Measurements from ENCODE around the gene RIMBP2.

The RIMBP2 gene

GRCh38 chr12:130628304-130628703, 87.8 kb downstream of the RIMBP2 start:
- DNase-seq (ENCODE audit: low read depth) = no peak

- no peak for DNase-seq (ENCODE audit: low read depth)
Measured at GRCh38 chr12:130627175-130627574, 88.9 kb downstream of the RIMBP2 start.

- no peak for DNase-seq (ENCODE audit: low read depth)
Measured at GRCh38 chr12:130626601-130627000, 89.5 kb downstream of the RIMBP2 start.

GRCh38 chr12:130625201-130625600, 90.9 kb downstream of the RIMBP2 start:
- DNase-seq (ENCODE audit: low read depth) = no peak

GRCh38 chr12:130622803-130623202, 93.3 kb downstream of the RIMBP2 start:
- DNase-seq (ENCODE audit: low read depth) = no peak

- no peak for DNase-seq (ENCODE audit: low read depth)
Measured at GRCh38 chr12:130621696-130622298, 94.3 kb downstream of the RIMBP2 start.

GRCh38 chr12:130620756-130621155, 95.3 kb downstream of the RIMBP2 start:
- no peak for DNase-seq (ENCODE audit: low read depth)

GRCh38 chr12:130620281-130620680, 95.8 kb downstream of the RIMBP2 start:
- DNase-seq (ENCODE audit: low read depth) = no peak

GRCh38 chr12:130619385-130620001, 96.6 kb downstream of the RIMBP2 start:
- no peak for DNase-seq (ENCODE audit: low read depth)

- no peak for DNase-seq (ENCODE audit: low read depth)
Measured at GRCh38 chr12:130617219-130617618, 98.9 kb downstream of the RIMBP2 start.

GRCh38 chr12:130615861-130616345, 100.2 kb downstream of the RIMBP2 start:
- no peak for DNase-seq (ENCODE audit: low read depth)

GRCh38 chr12:130614530-130614905, 101.6 kb downstream of the RIMBP2 start:
- no peak for DNase-seq (ENCODE audit: low read depth)

- no peak for DNase-seq (ENCODE audit: low read depth)
Measured at GRCh38 chr12:130613831-130614529, 102.1 kb downstream of the RIMBP2 start.

- no peak for DNase-seq (ENCODE audit: low read depth)
Measured at GRCh38 chr12:130613131-130613530, 103.0 kb downstream of the RIMBP2 start.

- DNase-seq (ENCODE audit: low read depth) = no peak
Measured at GRCh38 chr12:130611026-130611905, 104.8 kb downstream of the RIMBP2 start.

GRCh38 chr12:130609966-130610365, 106.1 kb downstream of the RIMBP2 start:
- DNase-seq (ENCODE audit: low read depth) = no peak

GRCh38 chr12:130608831-130609230, 107.3 kb downstream of the RIMBP2 start:
- no peak for DNase-seq (ENCODE audit: low read depth)

- no peak for DNase-seq (ENCODE audit: low read depth)
Measured at GRCh38 chr12:130608132-130608531, 108.0 kb downstream of the RIMBP2 start.

GRCh38 chr12:130606231-130606630, 109.9 kb downstream of the RIMBP2 start:
- no peak for DNase-seq (ENCODE audit: low read depth)

- DNase-seq (ENCODE audit: low read depth) = no peak
Measured at GRCh38 chr12:130603396-130603965, 112.6 kb downstream of the RIMBP2 start.

- no peak for DNase-seq (ENCODE audit: low read depth)
Measured at GRCh38 chr12:130602251-130602650, 113.8 kb downstream of the RIMBP2 start.

GRCh38 chr12:130601327-130601726, 114.8 kb downstream of the RIMBP2 start:
- DNase-seq (ENCODE audit: low read depth) = no peak

All from amniotic epithelial cell (primary cell).